H9 (cell line): ENCODE data around the gene SLC12A6. TPM values are rescaled to one million over a fixed set of nuclear protein-coding genes. Genes with fewer than 3 reads are reported as not detected.

Experiments used
- DNase-seq: peaks from one replicate; pipeline ENCODE4 v3.0.0-alpha.2; 2017
- H2AFZ ChIP-seq: one replicate; pipeline ENCODE4 v1.6.1; 2013; ENCODE audit warnings: mild to moderate bottlenecking, low read length, control low read depth, moderate library complexity
- H2AK5ac ChIP-seq: 2 replicates; pipeline ENCODE4 v1.6.1; 2013; ENCODE audit warnings: low read length, control low read depth, mixed read lengths; ENCODE audit not compliant: insufficient read length
- H2BK120ac ChIP-seq: one replicate; pipeline ENCODE4 v1.6.1; 2013; ENCODE audit warnings: low read depth, mild to moderate bottlenecking, low read length, control low read depth, inconsistent platforms; ENCODE audit not compliant: poor library complexity, severe bottlenecking
- H2BK12ac ChIP-seq: 2 replicates; pipeline ENCODE4 v1.6.1; 2013; ENCODE audit warnings: low read length, control low read depth, mixed read lengths, low read depth; ENCODE audit not compliant: insufficient read length
- H2BK15ac ChIP-seq: 2 replicates; pipeline ENCODE4 v1.6.1; 2013; ENCODE audit warnings: low read depth, low read length, control low read depth
- H2BK20ac ChIP-seq: one replicate; pipeline ENCODE4 v1.6.1; 2013; ENCODE audit warnings: low read depth, mild to moderate bottlenecking, low read length, control low read depth, inconsistent platforms; ENCODE audit not compliant: poor library complexity, severe bottlenecking
- H2BK5ac ChIP-seq: 2 replicates; pipeline ENCODE4 v1.6.1; 2013; ENCODE audit warnings: low read length, control low read depth, mixed read lengths; ENCODE audit not compliant: insufficient read length
- H3K14ac ChIP-seq: 2 replicates; pipeline ENCODE4 v1.6.1; 2013; ENCODE audit warnings: low read length, control low read depth; ENCODE audit not compliant: insufficient read depth
- H3K18ac ChIP-seq: 2 replicates; pipeline ENCODE4 v1.6.1; 2013; ENCODE audit warnings: low read depth, mild to moderate bottlenecking, mixed read lengths, low read length, control low read depth; ENCODE audit not compliant: insufficient read length
- H3K23ac ChIP-seq: 2 replicates; pipeline ENCODE4 v1.6.1; 2013; ENCODE audit warnings: low read length, control low read depth, mixed read lengths, low read depth; ENCODE audit not compliant: insufficient read length
- H3K23me2 ChIP-seq: 2 replicates; pipeline ENCODE4 v1.6.1; 2013; ENCODE audit warnings: low read depth, mild to moderate bottlenecking, mixed read lengths, low read length, control low read depth; ENCODE audit not compliant: insufficient read length, poor library complexity, severe bottlenecking
- H3K27ac ChIP-seq: 2 replicates; pipeline ENCODE4 v1.5.1; 2013; ENCODE audit warnings: low read length, control low read depth, mixed read lengths, low read depth; ENCODE audit not compliant: insufficient read length
- H3K27me3 ChIP-seq: 2 replicates; pipeline ENCODE4 v1.6.1; 2013; ENCODE audit warnings: low read length, control low read depth, inconsistent platforms; ENCODE audit not compliant: insufficient read depth
- H3K4ac ChIP-seq: 2 replicates; pipeline ENCODE4 v1.6.1; 2013; ENCODE audit warnings: low read depth, mild to moderate bottlenecking, control low read depth, inconsistent platforms, low read length, moderate library complexity
- H3K4me1 ChIP-seq: 2 replicates; pipeline ENCODE4 v1.6.1; 2013; ENCODE audit warnings: low read length, control low read depth, inconsistent platforms; ENCODE audit not compliant: insufficient read depth
- H3K4me2 ChIP-seq: 2 replicates; pipeline ENCODE4 v1.6.1; 2013; ENCODE audit warnings: low read length, control low read depth, mixed read lengths; ENCODE audit not compliant: insufficient read length, insufficient read depth
- H3K56ac ChIP-seq: 2 replicates; pipeline ENCODE4 v1.6.1; 2013; ENCODE audit warnings: low read depth, mild to moderate bottlenecking, mixed read lengths, low read length, control low read depth; ENCODE audit not compliant: insufficient read length
- H3K79me1 ChIP-seq: 2 replicates; pipeline ENCODE4 v1.6.1; 2013; ENCODE audit warnings: low read depth, mild to moderate bottlenecking, moderate library complexity, low read length, control low read depth, inconsistent platforms; ENCODE audit not compliant: insufficient read depth, poor library complexity, severe bottlenecking
- H3K79me2 ChIP-seq: 2 replicates; pipeline ENCODE4 v1.6.1; 2013; ENCODE audit warnings: low read length, control low read depth, inconsistent platforms; ENCODE audit not compliant: insufficient read depth
- H3K9ac ChIP-seq: 2 replicates; pipeline ENCODE4 v1.6.1; 2013; ENCODE audit warnings: low read length, control low read depth, mixed read lengths; ENCODE audit not compliant: insufficient read length; ENCODE audit errors: extremely low read depth
- H3K9me3 ChIP-seq: one replicate; pipeline ENCODE4 v1.6.1; 2013; ENCODE audit warnings: low read depth, low read length, inconsistent platforms; ENCODE audit not compliant: control insufficient read depth
- H3T11ph ChIP-seq: one replicate; pipeline ENCODE4 v1.6.1; 2013; ENCODE audit warnings: mild to moderate bottlenecking, low read length, control low read depth, inconsistent platforms
- H4K20me1 ChIP-seq: one replicate; pipeline ENCODE4 v1.6.1; 2013; ENCODE audit not compliant: control insufficient read depth, insufficient read length, insufficient read depth
- H4K5ac ChIP-seq: 2 replicates; pipeline ENCODE4 v1.6.1; 2013; ENCODE audit warnings: low read depth, mild to moderate bottlenecking, mixed read lengths, low read length, control low read depth; ENCODE audit not compliant: insufficient read length
- H4K8ac ChIP-seq: replicated peaks from 2 replicates; pipeline ENCODE4 v1.6.1; 2013; ENCODE audit warnings: low read length, control low read depth, mixed read lengths, low read depth; ENCODE audit not compliant: insufficient read length
- H4K91ac ChIP-seq: 2 replicates; pipeline ENCODE4 v1.6.1; 2013; ENCODE audit warnings: low read depth, mild to moderate bottlenecking, moderate library complexity, mixed read lengths, low read length, control low read depth; ENCODE audit not compliant: insufficient read length
- H3K27ac Mint-ChIP-seq, 3 experiments: 2 replicates in 2 of 3; 3 replicates in 1 of 3; pipeline ENCODE4 v1.8.0; 2020 to 2021; ENCODE audit warnings: mixed read lengths in 3 of 3, mild to moderate bottlenecking in 1 of 3, moderate library complexity in 1 of 3
- H3K27me3 Mint-ChIP-seq: 2 replicates; pipeline ENCODE4 v1.8.0; 2021; ENCODE audit warnings: low read depth, mild to moderate bottlenecking, moderate library complexity, mixed read lengths
- H3K36me3 Mint-ChIP-seq, 3 experiments: 2 replicates in 2 of 3; 3 replicates in 1 of 3; pipeline ENCODE4 v1.8.0; 2020 to 2021; ENCODE audit warnings: low read depth in 3 of 3, mixed read lengths in 3 of 3; ENCODE audit not compliant: insufficient read depth in 1 of 3
- H3K4me1 Mint-ChIP-seq, 2 experiments: 2 replicates each; pipeline ENCODE4 v1.8.0; 2020; ENCODE audit warnings: mixed read lengths in 2 of 2
- H3K4me3 Mint-ChIP-seq, 2 experiments: 2 replicates in 1 of 2; 3 replicates in 1 of 2; pipeline ENCODE4 v1.8.0; 2020 to 2021; ENCODE audit warnings: mild to moderate bottlenecking in 2 of 2, mixed read lengths in 2 of 2, moderate library complexity in 1 of 2
- H3K9me3 Mint-ChIP-seq, 2 experiments: 2 replicates in 1 of 2; 3 replicates in 1 of 2; pipeline ENCODE4 v1.8.0; 2020; ENCODE audit warnings: mild to moderate bottlenecking in 2 of 2, mixed read lengths in 2 of 2, moderate library complexity in 1 of 2
- WGBS: extraction: QIAGEN DNeasy Blood & Tissue Kit; methylation state at CpG from one replicate; pipeline ENCODE4 v1.1.7; 2013; ENCODE audit warnings: missing lambda C conversion rate, low lambda C conversion rate, mixed read lengths; ENCODE audit not compliant: insufficient read length; ENCODE audit errors: extremely low coverage; 5-methylcytosine and 5-hydroxymethylcytosine counted together
- total RNA-seq: library from RNA; stranded (reverse); gene quantifications from 2 replicates; pipeline ENCODE4 v1.2.1, GENCODE V29; 2021
- TF ChIP-seq, protein P1 (sequence below): fragments of 200-600 bp; sonication (generic); conservative IDR thresholded peaks from 3 replicates; pipeline ENCODE4 v1.8.0; 2021; ENCODE audit warnings: antibody characterized with exemption, mild to moderate bottlenecking

SLC12A6 gene
- total RNA-seq, 1 experiment from 2014 or later = 11.1 TPM

GRCh38 chr15:34311563-34311962, 26.0 kb downstream of the SLC12A6 start:
- H2AK5ac ChIP-seq = no peak overlapping the region
- H3K18ac ChIP-seq = no peak overlapping the region
- no peak overlapping the region for H4K5ac ChIP-seq
- H4K91ac ChIP-seq = no peak overlapping the region
- H3T11ph ChIP-seq = no peak overlapping the region
- H2BK15ac ChIP-seq = no peak overlapping the region
- WGBS = no CpG with 5 or more reads among the region's 1 CpG
- TF ChIP-seq, protein P1, sequence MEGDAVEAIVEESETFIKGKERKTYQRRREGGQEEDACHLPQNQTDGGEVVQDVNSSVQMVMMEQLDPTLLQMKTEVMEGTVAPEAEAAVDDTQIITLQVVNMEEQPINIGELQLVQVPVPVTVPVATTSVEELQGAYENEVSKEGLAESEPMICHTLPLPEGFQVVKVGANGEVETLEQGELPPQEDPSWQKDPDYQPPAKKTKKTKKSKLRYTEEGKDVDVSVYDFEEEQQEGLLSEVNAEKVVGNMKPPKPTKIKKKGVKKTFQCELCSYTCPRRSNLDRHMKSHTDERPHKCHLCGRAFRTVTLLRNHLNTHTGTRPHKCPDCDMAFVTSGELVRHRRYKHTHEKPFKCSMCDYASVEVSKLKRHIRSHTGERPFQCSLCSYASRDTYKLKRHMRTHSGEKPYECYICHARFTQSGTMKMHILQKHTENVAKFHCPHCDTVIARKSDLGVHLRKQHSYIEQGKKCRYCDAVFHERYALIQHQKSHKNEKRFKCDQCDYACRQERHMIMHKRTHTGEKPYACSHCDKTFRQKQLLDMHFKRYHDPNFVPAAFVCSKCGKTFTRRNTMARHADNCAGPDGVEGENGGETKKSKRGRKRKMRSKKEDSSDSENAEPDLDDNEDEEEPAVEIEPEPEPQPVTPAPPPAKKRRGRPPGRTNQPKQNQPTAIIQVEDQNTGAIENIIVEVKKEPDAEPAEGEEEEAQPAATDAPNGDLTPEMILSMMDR = no peak
- no peak overlapping the region for H3K14ac ChIP-seq
- no peak overlapping the region for H3K4ac ChIP-seq
- H3K79me2 ChIP-seq = no peaks in the 10 kb centered on the region
- no peak overlapping the region for H2BK120ac ChIP-seq
- H3K27ac Mint-ChIP-seq = no peak overlapping the region
- no peak overlapping the region for H3K4me3 Mint-ChIP-seq
- no peaks in the 10 kb centered on the region for H4K20me1 ChIP-seq
- H3K27me3 Mint-ChIP-seq = no peaks in the 10 kb centered on the region
- H3K56ac ChIP-seq = no peak overlapping the region
- no peak overlapping the region for H2AFZ ChIP-seq
- H3K9me3 Mint-ChIP-seq = no peaks in the 10 kb centered on the region
- H3K9me3 ChIP-seq = no peaks in the 10 kb centered on the region
- no peak for DNase-seq
- no peak overlapping the region for H2BK20ac ChIP-seq
- no peak overlapping the region for H2BK12ac ChIP-seq
- H3K27ac ChIP-seq = no peak overlapping the region
- 0 out of 4 replicates have a peak, but pooled peaks cover 0 to under 1% of the 10 kb centered on the region in 2 experiments for H3K4me1 Mint-ChIP-seq
- no peak overlapping the region for H3K23ac ChIP-seq
- no peak overlapping the region for H3K9ac ChIP-seq
- no peak overlapping the region for H2BK5ac ChIP-seq
- H3K23me2 ChIP-seq = no peaks in the 10 kb centered on the region
- no peaks in the 10 kb centered on the region for H3K4me1 ChIP-seq
- no peaks in the 10 kb centered on the region for H3K79me1 ChIP-seq
- peaks cover 0 to 3% (median 0%) of the 10 kb centered on the region in 3 experiments; a peak in 1 of 7 replicates for H3K36me3 Mint-ChIP-seq
- H4K8ac ChIP-seq = no peak overlapping the region
- no peaks in the 10 kb centered on the region for H3K27me3 ChIP-seq
- no peak overlapping the region for H3K4me2 ChIP-seq
